ENCODE data around the gene NCBP1.

DNA sequence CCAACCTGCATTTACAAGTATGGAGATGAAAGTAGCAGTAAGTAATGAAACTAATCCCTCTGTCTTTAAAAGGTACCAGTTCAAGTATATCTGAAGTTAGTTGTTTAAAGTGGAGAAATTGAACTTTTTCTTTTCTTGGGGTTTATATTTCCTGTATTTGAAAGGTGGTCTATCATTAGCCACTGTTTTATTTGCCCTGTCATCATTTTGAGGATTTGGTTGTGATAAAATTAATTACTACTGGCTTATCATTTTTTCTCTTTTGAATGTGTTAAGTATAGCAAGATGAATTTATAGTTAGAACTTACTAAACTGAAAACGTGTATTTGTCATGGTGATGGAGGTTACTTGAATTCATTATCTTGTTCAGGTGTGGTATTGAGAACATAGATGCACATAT, 25.1 kb downstream of the NCBP1 start:
- TF ChIP-seq, protein P1, sequence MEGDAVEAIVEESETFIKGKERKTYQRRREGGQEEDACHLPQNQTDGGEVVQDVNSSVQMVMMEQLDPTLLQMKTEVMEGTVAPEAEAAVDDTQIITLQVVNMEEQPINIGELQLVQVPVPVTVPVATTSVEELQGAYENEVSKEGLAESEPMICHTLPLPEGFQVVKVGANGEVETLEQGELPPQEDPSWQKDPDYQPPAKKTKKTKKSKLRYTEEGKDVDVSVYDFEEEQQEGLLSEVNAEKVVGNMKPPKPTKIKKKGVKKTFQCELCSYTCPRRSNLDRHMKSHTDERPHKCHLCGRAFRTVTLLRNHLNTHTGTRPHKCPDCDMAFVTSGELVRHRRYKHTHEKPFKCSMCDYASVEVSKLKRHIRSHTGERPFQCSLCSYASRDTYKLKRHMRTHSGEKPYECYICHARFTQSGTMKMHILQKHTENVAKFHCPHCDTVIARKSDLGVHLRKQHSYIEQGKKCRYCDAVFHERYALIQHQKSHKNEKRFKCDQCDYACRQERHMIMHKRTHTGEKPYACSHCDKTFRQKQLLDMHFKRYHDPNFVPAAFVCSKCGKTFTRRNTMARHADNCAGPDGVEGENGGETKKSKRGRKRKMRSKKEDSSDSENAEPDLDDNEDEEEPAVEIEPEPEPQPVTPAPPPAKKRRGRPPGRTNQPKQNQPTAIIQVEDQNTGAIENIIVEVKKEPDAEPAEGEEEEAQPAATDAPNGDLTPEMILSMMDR (IDR thresholded peaks at IDR 0.05), result no peak
- no peak for TF ChIP-seq EP300 (IDR thresholded peaks at IDR 0.05)

Data from sigmoid colon (tissue), 4 donors.